Measurements from ENCODE around the gene TXNDC2. TPM values are rescaled to one million over a fixed set of nuclear protein-coding genes. Genes with fewer than 3 reads are reported as not detected.

TXNDC2 gene
- total RNA-seq, 1 experiment from 2014 or later = 0.28 TPM

GRCh38 chr18:9925369-9925768, 39.6 kb downstream of the TXNDC2 start:
- Mint-ChIP-seq H3K27me3 (ENCODE audit: low read depth) (no peaks in the 10 kb centered on the region), H3K36me3 (ENCODE audit: insufficient read depth in 1 of 3, low read depth in 3 of 3) (no peaks in the 10 kb centered on the region), H3K27ac (no peak overlapping the region), H3K4me3 (no peak overlapping the region), H3K4me1 (peaks cover 37 to 50% of the 10 kb centered on the region in 2 experiments), H3K9me3 (no peaks in the 10 kb centered on the region)
- H4K8ac ChIP-seq (replicated peaks; ENCODE audit: insufficient read length, low read depth, low read length) = no peak overlapping the region
- H3K9me3 ChIP-seq (ENCODE audit: control insufficient read depth, low read depth, low read length) = no peaks in the 10 kb centered on the region
- H4K5ac ChIP-seq (ENCODE audit: insufficient read length, low read depth, low read length) = no peak overlapping the region
- H2BK120ac ChIP-seq (ENCODE audit: low read depth, low read length, poor library complexity, severe bottlenecking) = no peak overlapping the region
- no peaks in the 10 kb centered on the region for H3K23me2 ChIP-seq (ENCODE audit: insufficient read length, low read depth, low read length, poor library complexity, severe bottlenecking)
- no peak overlapping the region for H2BK20ac ChIP-seq (ENCODE audit: low read depth, low read length, poor library complexity, severe bottlenecking)
- H2AFZ ChIP-seq (ENCODE audit: low read length) = no peak overlapping the region
- H2BK12ac ChIP-seq (ENCODE audit: insufficient read length, low read depth, low read length) = no peak overlapping the region
- H3K4ac ChIP-seq (ENCODE audit: low read depth, low read length) = no peak overlapping the region
- DNase-seq = no peak
- H3K14ac ChIP-seq (ENCODE audit: insufficient read depth, low read length) = no peak overlapping the region
- peaks cover 3% of the 10 kb centered on the region; the same call in 1 of the 2 replicates for H3K4me1 ChIP-seq (ENCODE audit: insufficient read depth, low read length)
- H2AK5ac ChIP-seq (ENCODE audit: insufficient read length, low read length) = no peak overlapping the region
- TF ChIP-seq CTCF (conservative IDR thresholded peaks at IDR 0.05) = no peak
- H4K20me1 ChIP-seq (ENCODE audit: control insufficient read depth, insufficient read depth, insufficient read length) = no peaks in the 10 kb centered on the region
- H3K4me2 ChIP-seq (ENCODE audit: insufficient read depth, insufficient read length, low read length) = no peak overlapping the region
- no peak overlapping the region for H3K18ac ChIP-seq (ENCODE audit: insufficient read length, low read depth, low read length)
- peaks cover 38% of the 10 kb centered on the region for H3K79me2 ChIP-seq (ENCODE audit: insufficient read depth, low read length)
- H3K56ac ChIP-seq (ENCODE audit: insufficient read length, low read depth, low read length) = no peak overlapping the region
- H3K79me1 ChIP-seq (ENCODE audit: insufficient read depth, low read depth, low read length, poor library complexity, severe bottlenecking) = peaks cover 9% of the 10 kb centered on the region
- no CpG with 5 or more reads among the region's 1 CpG for WGBS (ENCODE audit: extremely low coverage, insufficient read length, low lambda C conversion rate)
- H3K9ac ChIP-seq (ENCODE audit: extremely low read depth, insufficient read length, low read length) = no peak overlapping the region
- no peaks in the 10 kb centered on the region for H3K27me3 ChIP-seq (ENCODE audit: insufficient read depth, low read length)
- H2BK15ac ChIP-seq (ENCODE audit: low read depth, low read length) = no peak overlapping the region
- no peak overlapping the region for H3K27ac ChIP-seq (ENCODE audit: insufficient read length, low read depth, low read length)
- no peak overlapping the region for H2BK5ac ChIP-seq (ENCODE audit: insufficient read length, low read length)
- no peak overlapping the region for H3T11ph ChIP-seq (ENCODE audit: low read length)
- no peak overlapping the region for H4K91ac ChIP-seq (ENCODE audit: insufficient read length, low read depth, low read length)
- H3K23ac ChIP-seq (ENCODE audit: insufficient read length, low read depth, low read length) = no peak overlapping the region

Measured in H9 (cell line).